Heart left ventricle (tissue), 13 donors: ENCODE data around the gene POLR2L.

Experiments used
- POLR2A ChIP-seq, 2 donors: fragments of 450-650 bp; IDR thresholded peaks; one replicate each; pipeline ENCODE4 v1.6.1; 2017; ENCODE audit warnings: antibody characterized with exemption in 2 of 2, mild to moderate bottlenecking in 2 of 2, moderate library complexity in 2 of 2
- TF ChIP-seq, protein P1 (sequence below), 12 donors: fragments of 200-600 bp; sonication (generic) in 4 of 12; IDR thresholded peaks; one replicate each; pipeline versions ENCODE4 v1.5.0 to v1.8.0; 2018 to 2022; ENCODE audit warnings: antibody characterized with exemption in 12 of 12, mild to moderate bottlenecking in 5 of 12
- donor health status: ischemic (EF 13 %, LVEDD 7.1; RV severe dilation, severe dysfunction).
- donor health status: DM: no; HTN: yes; CAD: no.
- donor health status: DM: no; HTN: no; CAD: no.
- donor health status: ischemic (EF 25% LVEDD 6.9; RV normal size, moderate dysfunction).
- donor health status: ischemic (EF 25% LVEDD 5.7; RV mildly dilated, moderate dysfunction).
- donor health status: ischemic (EF 35%, LVEDD 5.7; RV mildly dilated, moderate dysfunction).
- donor health status: nonischemic (EF 11% LVEDD 7.7; RV severe dilation, severe dysfunction).
- donor health status: DM: yes; HTN: yes; CAD: no.
- donor health status: PGD.
- donor health status: ischemic (EF 29% LVEDD 5.4; RV normal size, mild dysfunction).
- donor health status: nonischemic (EF 23%, LVEDD 6.1; RV moderate dilation, normal function).

DNA sequence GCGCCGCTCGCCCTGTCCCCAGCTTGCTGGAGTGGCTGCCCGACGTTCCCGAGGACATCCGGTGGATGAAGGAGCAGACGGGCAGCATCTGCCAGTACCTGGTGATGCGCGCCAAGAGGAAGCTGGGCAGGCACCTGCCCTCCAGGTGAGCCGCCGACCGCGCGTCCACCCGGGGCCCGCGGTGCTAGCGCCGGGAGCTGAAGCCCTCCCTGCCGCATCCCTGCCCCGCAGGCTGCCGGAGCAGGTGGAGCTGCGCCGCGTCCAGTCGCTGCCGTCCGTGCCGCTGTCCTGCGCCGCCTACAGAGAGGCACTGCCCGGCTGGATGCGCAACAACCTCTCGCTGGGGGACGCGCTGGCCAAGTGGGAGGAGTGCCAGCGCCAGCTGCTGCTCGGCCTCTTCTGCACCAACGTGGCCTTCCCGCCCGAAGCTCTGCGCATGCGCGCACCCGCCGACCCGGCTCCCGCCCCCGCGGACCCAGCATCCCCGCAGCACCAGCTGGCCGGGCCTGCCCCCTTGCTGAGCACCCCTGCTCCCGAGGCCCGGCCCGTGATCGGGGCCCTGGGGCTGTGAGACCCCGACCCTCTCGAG, 17.9 kb downstream of the POLR2L start:
- TF ChIP-seq, protein P1, sequence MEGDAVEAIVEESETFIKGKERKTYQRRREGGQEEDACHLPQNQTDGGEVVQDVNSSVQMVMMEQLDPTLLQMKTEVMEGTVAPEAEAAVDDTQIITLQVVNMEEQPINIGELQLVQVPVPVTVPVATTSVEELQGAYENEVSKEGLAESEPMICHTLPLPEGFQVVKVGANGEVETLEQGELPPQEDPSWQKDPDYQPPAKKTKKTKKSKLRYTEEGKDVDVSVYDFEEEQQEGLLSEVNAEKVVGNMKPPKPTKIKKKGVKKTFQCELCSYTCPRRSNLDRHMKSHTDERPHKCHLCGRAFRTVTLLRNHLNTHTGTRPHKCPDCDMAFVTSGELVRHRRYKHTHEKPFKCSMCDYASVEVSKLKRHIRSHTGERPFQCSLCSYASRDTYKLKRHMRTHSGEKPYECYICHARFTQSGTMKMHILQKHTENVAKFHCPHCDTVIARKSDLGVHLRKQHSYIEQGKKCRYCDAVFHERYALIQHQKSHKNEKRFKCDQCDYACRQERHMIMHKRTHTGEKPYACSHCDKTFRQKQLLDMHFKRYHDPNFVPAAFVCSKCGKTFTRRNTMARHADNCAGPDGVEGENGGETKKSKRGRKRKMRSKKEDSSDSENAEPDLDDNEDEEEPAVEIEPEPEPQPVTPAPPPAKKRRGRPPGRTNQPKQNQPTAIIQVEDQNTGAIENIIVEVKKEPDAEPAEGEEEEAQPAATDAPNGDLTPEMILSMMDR (IDR thresholded peaks at IDR 0.05), result no peak
- TF ChIP-seq POLR2A (IDR thresholded peaks at IDR 0.05), result no peak
